T-helper 1 cell (primary cell): ENCODE results near the gene KMO.

Source experiments
- DNase-seq, 5 donors: peaks; one replicate each; pipeline ENCODE4 v3.0.0-alpha.2; 2012 to 2020

The KMO gene

GRCh38 chr1:241542199-241542907 is 10.2 kb downstream of the KMO start:
- DNase-seq: no peak

DNA sequence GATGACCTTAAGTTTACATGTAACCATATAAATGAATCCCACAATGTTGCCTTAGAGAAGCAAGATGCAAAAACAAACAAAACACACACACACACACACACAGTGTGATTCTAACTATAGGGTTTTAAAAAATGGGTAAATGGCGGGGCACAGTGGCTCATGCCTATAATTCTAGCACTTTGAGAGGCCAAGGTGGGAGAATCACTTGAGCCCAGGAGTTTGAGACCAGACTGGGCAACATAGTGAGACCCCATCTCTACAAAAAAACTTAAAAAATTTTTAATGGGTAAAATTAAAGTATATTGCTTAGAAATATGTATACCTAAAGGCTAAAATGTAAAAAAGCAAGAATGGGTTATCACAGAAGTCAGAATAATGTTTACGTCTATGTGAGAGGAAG is 15.8 kb downstream of the KMO start:
- no peak for DNase-seq

- no peak for DNase-seq
Observed at GRCh38 chr1:241550318-241550717, 18.1 kb downstream of the KMO start.

DNA sequence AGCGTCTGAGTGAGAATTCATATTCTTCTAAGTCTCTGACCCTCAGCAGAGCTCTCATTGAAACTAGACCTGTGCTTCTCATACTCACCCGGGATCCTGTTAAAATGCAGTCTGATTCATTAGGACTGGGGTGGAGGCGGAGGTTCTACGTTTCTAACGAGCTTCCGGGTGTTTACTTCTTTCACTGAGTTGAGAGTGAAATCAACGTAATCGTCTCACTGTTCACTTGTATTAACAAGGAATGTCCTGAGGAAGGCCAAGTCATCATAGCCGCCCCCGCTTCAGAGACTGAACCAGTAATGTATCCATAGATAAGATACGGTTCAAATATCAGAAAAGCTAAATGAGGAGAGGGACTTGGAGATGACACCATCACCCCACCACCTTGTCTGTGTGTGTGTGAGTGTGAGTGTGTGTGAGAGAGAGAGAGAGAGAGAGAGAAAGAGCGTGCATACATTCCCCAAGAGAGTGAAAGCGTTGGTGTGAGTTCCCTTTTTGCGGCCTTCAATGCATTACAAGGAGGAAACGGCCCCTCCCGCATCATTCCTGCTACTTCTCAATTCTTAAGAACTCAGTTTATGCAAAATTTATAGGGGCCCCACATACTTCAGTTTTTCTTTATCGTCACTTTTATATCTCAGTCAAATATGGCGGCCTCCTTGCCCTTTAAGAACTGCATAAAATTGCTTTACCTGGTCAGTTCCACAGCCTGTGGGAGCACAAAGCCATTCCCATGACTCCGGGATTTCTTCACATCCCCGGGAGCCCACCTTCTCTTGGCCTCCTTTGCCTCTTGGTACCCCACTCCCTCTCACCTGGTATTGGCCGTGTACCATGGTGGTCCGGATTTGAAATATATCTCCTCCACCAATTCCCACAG is 19.8 kb downstream of the KMO start:
- DNase-seq: peak in 2 of 5 donors; percentile 6 to 54

DNA sequence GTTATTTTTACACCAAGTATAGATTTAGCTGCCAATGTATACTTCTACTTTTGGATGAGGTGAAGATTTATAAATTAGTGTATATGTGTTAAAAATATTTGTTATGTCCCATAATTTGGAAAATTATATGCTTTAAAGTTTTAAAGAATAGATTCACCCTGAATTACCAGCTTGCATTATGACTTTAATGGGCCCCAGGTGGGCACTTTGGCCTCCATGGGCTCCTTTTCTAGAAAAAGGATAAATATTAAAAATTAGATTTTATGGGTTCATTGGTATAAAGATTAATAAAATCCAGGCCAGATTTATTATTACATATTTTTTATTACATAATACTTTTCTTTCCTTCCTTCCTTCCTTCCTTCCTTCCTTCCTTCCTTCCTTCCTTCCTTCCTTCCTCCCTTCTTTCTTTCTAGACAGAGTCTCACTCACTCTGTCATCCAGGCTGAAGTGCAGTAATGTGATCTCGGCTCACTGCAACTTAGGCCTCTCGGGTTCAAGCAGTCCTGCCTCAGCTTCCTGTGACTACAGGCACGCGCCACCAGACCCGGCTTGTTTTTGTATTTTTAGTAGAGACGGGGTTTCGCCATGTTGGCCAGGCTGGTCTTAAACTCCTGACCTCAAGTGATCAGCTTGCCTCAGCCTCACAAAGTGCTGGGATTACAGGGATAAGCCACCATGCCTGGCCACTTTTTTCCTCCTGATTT is 21.9 kb downstream of the KMO start:
- DNase-seq: no peak

DNA sequence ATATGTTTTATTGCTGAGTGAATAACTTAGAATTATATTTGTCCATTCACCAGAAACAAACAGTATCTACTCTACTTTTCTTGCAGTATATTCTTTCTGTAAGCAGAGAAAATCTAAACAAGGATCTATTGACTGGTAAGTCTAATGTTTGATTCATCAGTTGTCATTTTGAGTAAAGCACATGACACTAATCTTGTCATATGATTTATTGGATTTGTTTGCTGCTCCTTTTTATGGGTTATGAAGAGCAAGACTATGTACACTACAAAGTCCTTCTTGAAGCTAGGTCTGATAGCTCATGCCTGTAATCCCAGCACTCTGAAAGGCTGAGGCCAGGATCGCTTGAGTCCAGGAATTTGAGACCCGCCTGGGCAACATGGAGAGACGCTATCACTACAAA is 23.3 kb downstream of the KMO start:
- DNase-seq: no peak

GRCh38 chr1:241557031-241557430 is 24.9 kb downstream of the KMO start:
- no peak for DNase-seq

- DNase-seq: no peak
Observed at GRCh38 chr1:241557551-241558193, 25.5 kb downstream of the KMO start.

DNA sequence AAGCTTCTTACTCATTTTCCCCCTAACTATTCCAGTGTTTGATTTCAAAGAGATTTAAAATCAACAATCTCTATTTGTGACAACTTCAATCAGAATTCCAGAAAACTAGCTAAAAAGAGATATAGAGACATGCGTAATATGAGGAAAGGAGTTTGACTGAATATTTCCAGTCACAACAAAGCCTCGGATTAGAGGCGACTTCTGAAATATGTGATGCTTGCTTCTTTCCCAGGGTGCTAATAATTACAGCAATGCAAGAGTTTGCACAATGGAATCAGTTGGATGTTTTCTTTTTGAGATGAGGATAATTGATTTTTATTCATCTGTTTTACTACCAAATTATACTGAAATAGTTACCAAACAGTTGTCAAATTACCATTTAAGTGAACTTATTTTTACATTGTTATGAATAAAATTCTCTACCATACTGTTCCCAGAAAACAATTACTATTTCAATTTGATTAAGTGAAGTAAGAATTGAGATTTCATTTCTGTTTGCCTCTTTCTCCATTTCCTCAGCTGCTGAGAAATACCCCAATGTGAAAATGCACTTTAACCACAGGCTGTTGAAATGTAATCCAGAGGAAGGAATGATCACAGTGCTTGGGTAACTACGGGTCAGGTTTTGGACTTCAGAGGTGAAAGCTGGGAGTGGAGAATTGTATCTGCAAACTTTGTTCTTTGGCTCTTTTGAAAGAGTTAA is 28.1 kb downstream of the KMO start:
- no peak for DNase-seq

DNA sequence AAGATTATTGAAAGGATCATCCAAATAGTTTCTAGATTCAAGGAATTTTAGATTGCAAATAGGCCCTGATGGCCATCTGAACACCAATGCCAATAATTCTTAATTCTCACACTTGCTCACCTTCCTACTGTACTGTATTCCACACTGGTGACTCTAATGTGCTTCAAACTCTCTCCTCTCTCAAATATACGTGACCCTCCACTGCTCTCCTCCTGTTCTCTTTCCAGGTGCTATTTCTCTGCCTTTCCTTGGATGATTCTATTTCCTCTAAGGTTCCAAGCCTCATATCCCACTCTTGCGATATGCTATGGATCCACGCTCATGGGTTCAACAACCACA is 28.6 kb downstream of the KMO start:
- no peak for DNase-seq

- DNase-seq: no peak
Observed at GRCh38 chr1:241569848-241570247, 37.7 kb downstream of the KMO start.

GRCh38 chr1:241574154-241574553 is 42.0 kb downstream of the KMO start:
- DNase-seq: no peak

DNA sequence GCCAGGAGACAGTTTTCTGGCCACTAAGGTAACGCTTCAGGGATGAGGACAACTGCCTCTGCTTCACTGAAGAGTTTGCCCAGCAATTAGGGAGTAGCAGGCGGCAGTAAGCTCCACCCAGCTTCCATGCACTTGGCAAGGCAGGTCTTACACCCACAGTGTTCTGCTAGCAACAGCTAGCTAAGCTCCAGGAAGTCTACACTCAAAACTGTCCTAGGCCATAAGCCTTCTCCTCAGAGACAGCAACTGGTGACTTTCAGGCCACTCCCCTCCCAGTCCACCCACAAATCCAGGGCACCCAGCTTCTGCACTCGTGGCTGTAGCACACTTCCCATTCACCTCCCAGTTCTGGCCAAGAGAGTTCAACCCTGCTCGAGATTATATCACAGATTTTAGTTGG is 47.3 kb downstream of the KMO start:
- peak in 1 of 5 donors; percentile 5 for DNase-seq

DNA sequence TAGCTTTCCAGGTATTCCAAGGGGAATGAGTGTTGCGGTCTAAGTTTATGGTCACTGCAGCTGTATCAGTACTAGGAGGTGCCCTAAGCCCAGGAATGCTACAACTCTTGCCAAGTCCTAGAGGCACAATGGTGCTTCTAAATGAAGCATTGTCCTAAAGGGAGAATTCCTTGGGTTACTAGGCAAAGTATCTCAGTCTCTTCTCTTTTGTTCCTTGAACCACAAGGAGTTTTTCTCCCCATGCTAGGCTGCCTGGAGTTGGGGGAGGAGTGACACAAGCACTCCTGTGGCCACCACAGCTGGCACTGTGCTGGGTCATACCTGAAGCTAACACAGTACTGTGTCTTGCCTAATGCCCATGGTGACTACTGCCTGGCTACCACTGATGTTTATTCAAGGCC is 50.7 kb downstream of the KMO start:
- DNase-seq: no peak

DNA sequence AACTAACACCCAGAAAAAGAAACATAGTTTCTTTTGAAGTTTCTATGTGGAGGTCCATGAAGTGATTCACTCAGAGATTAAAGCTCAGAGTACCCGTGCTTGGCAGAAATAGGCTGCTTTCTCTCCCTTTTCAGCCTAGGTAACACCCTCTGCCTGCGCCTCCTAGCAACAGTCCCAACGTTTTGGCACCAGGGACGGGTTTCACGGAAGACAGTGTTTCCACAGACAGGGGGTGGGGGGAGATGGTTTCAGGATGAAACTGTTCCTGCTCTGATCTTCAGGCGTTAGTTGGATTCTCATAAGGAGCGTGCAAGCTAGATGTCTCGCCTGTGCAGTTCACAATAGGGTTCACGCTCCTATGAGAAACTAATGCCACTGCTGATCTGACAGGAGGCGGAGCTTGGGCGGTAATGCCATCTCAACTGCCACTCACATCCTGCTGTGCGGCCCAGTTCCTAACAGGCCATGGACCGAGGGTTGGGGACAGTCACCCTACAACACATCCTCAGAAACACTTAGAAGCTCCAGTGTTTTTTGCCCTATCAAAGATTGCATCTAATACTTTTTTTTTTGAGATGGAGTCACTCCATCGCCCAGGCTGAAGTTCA is 54.8 kb downstream of the KMO start:
- DNase-seq: no peak

- DNase-seq: no peak
Observed at GRCh38 chr1:241589521-241589920, 57.3 kb downstream of the KMO start.

DNA sequence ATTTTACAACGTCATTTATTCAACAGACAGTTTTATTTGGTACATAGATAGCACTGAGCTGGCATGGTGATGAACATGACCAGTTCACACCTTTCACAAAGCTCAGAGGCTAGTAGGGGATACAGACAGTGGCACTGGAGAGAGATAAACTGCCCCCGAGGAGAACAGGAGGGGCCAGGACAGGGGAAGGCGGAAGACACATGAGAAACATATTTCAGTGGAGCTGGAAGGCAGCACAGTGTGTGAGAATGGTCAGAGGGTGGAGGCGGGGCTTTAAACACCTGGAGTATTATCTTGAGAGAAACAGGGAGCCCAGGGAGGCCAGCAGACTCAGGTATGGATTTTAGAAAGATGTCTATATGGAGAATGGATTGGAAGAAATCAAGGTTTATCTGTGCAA is 58.5 kb downstream of the KMO start:
- no peak for DNase-seq

GRCh38 chr1:241591317-241591716 is 59.1 kb downstream of the KMO start:
- DNase-seq: no peak

DNA sequence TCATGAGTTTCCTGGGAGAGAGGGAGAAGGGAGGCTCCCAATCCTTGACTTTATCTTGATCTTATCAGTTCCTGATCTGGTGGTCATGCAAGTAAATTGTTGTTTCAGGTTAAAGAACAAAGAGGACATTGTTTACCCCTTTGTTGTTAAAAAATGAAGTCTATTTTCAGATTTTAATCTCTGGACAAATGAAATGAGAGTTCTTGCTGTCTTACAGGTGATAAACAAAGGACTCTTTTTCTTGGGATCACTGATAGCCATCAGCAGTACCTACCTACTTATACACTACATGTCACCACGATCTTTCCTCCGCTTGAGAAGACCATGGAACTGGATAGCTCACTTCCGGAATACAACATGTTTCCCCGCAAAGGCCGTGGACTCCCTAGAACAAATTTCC is 59.6 kb downstream of the KMO start:
- no peak for DNase-seq

GRCh38 chr1:241592273-241592958 is 60.2 kb downstream of the KMO start:
- peak in 1 of 5 donors; percentile 36 for DNase-seq

DNA sequence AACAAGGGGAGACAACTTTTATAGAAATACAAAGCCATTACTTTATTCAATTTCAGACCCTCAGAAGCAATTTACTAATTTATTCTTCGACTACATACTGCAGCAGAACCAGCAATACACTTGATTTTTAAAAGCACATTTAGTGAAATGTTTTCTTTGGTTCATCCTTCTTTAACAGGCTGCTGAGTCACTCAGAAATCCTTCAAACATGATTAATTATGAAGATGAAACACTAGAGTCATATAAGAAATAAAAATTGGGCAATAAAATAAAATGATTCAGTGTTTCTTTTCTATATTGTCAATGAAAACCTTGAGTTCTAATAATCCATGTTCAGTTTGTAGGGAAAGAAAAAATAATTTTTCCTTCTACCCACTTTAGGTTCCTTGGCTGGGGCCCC is 61.0 kb downstream of the KMO start:
- DNase-seq: no peak

GRCh38 chr1:241596633-241597032 is 64.5 kb downstream of the KMO start:
- no peak for DNase-seq
